GM15510 (cell line): Measurements from ENCODE around the gene KIF2B.

Experiments
- POLR2A ChIP-seq: IDR thresholded peaks from 3 replicates; pipeline ENCODE4 v1.6.1; 2011; ENCODE audit warnings: borderline replicate concordance; ENCODE audit not compliant: insufficient read length; ENCODE audit errors: extremely low read depth

Gene KIF2B, protein sequence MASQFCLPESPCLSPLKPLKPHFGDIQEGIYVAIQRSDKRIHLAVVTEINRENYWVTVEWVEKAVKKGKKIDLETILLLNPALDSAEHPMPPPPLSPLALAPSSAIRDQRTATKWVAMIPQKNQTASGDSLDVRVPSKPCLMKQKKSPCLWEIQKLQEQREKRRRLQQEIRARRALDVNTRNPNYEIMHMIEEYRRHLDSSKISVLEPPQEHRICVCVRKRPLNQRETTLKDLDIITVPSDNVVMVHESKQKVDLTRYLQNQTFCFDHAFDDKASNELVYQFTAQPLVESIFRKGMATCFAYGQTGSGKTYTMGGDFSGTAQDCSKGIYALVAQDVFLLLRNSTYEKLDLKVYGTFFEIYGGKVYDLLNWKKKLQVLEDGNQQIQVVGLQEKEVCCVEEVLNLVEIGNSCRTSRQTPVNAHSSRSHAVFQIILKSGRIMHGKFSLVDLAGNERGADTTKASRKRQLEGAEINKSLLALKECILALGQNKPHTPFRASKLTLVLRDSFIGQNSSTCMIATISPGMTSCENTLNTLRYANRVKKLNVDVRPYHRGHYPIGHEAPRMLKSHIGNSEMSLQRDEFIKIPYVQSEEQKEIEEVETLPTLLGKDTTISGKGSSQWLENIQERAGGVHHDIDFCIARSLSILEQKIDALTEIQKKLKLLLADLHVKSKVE

GRCh38 chr17:53822764-53823163, at the start of gene KIF2B:
Gene KIF2B, plus strand, starts transcription at chr17:53822927. Its CDS starts 107 bp downstream, at chr17:53823034.
- TF ChIP-seq POLR2A: no peak

GRCh38 chr17:53780320-53780719, 42.4 kb upstream of the KIF2B start:
- TF ChIP-seq POLR2A: no peak

DNA sequence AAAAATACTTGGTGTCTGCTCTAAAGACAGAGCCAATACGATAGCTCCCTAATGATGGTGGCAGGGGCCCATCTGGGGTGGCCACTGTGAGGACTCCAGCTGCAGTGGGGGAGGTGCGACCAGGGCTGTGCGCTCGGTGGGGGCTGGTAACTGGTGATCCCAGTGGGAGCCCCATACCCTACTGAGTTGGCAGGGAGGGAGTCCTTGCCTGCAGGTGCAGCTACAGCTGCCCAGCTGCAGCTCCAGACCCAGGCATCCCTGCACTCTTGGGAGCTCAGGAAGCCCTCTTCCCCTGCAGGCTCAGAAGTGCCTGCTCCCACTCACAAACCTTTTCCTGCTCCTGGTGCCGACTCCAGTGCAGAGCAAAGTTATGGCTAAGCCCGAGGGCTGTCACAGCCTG, 31.2 kb upstream of the KIF2B start:
- no peak for TF ChIP-seq POLR2A

DNA sequence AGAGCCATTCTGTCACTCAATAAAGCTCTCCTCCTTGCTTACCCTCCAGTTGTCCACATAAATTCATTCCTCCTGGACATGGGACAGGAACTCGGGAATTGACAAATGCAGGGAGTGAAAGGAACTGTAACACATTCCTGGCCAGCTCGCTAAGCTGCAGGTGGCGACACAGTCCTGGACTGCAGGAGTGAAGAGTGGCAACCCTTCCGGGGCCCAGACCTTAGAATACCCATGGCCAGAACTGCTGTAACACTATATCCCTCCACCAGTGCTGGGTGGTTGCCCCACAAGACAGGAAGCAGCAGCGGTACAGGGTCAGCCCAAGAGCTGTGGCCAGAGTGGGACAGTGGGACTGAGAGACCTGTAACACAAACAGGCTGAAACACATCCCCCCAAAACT, 30.3 kb upstream of the KIF2B start:
- no peak for TF ChIP-seq POLR2A

GRCh38 chr17:53792997-53793396, 29.7 kb upstream of the KIF2B start:
- no peak for TF ChIP-seq POLR2A

DNA sequence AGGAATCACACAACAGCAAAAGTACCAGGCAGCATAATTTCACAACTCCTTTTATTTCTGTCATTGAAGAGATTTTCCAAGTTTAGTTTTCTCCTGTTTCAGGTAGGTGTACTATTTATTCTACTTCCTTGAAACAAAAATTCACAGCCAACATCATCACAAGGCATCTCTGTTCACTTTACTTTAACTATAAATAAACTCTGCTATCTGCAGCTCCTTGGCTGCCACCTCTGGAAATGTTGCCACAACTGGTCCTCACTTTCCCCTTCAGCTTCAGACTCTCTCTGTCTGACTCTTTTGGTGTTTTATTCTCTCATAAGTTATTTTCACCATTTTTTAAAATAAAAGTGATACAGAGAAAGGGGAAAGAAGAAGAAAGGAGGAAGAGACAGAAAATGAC, 27.9 kb upstream of the KIF2B start:
- TF ChIP-seq POLR2A: no peak

- no peak for TF ChIP-seq POLR2A
Observed at GRCh38 chr17:53796642-53797041, 26.1 kb upstream of the KIF2B start.

DNA sequence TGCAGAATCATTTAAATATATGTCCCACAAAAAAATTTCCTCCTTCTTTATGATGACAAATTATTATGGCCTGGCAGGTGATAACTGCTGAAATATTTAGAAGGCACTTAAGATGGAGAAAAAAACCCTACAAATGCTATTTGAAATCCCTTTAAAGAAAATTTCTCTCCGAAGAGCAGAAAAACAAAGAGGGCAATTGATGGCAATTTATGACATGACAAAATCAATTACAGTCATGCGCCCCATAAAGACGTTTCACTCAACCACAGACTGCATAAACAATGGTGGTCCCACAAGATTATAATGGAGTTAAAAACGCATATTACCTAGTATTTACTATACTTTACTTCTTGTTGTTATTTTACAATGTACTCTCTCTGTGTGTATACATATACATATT, 25.2 kb upstream of the KIF2B start:
- no peak for TF ChIP-seq POLR2A

GRCh38 chr17:53804437-53804836, 18.3 kb upstream of the KIF2B start:
- no peak for TF ChIP-seq POLR2A

DNA sequence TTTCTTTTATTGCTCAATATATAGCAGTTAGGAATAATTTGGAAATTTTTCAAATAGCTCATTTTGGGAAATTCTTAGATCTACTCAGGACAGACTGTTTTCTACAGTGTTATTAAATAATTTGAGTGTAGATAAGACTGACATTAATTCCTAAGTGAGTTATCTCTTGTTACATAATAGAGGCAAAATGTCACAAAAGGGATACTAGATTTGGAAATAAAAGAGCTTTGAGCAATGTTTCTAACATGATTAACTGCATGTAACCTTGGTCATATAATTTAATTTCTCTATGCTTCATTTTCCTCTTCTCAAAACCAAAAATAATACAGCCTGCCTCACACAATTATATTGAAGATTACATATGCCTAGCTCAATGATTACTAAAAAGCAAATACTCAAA, 16.3 kb upstream of the KIF2B start:
- TF ChIP-seq POLR2A: no peak

GRCh38 chr17:53807286-53807685, 15.4 kb upstream of the KIF2B start:
- TF ChIP-seq POLR2A: no peak

DNA sequence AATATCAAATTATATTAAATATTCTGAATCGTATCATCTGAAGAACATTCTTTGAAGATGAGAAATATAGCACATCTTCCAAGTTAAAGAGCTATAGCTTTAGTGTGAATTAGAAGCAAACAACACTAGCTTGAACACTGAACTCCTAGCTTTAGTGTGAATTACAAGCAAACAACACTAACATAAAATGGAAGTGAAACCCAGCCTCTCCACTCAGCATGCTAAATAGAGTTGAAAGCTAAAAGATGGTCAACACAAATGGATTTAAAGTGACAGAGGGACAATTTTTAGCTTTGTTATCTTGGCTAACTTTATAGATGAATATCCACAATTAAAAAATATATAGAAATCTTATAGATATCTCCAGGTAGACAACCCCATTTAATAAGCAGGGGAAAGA, 4.5 kb upstream of the KIF2B start:
- no peak for TF ChIP-seq POLR2A

GRCh38 chr17:53818929-53819328, 3.8 kb upstream of the KIF2B start:
- no peak for TF ChIP-seq POLR2A

DNA sequence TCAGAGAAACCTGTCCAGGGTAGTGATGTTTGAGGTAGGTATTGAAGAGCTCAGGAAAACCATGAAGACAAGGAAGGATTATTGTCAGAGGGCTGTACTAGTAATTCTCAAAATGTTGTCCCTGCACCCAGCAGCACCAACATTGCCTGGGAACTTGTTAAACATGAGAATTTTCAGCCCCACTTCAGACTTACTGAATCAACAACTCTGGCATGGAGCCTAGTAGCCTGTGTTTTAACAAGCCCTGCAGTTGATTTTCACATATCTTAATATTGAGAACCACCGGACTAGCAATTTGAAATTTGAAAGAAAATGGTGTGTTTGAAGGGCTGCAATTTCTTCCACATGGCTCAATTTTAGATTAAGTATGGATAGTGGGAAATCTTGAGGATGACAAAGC, 2.8 kb upstream of the KIF2B start:
- no peak for TF ChIP-seq POLR2A

- TF ChIP-seq POLR2A: no peak
Observed at GRCh38 chr17:53823341-53824050, 769 bp downstream of the KIF2B start.
